ENCODE measurements around the gene FKBP5.
"Not testable (repeated sequence)": the region's sequence is repeated elsewhere in the genome, so short reads cannot be mapped to it uniquely, and the experiment has no call there.

DNA sequence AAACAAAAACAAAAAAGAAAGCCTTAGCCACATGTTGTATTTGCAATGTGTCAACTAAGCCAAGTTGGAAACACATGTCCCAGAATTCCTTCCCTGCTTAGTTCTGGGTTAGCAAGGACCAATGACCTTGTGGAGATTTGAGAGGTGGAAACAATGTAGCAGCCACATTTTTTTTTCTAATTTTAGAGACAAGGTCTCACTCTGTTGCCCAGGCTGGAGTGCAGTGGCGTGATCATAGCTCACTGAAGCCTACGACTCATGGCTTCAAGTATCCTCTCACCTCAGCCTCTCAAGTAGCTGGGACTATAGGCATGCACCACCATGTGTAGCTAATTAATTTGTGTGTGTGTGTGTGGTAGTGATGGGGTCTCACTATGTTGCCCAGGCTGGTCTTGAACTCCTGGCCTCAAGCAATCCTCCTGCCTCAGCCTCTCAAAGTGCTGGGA, 117.8 kb downstream of the FKBP5 start:
- TF ChIP-seq CTCF (IDR thresholded peaks at IDR 0.05); NR3C1 (IDR thresholded peaks at IDR 0.05); EP300 (IDR thresholded peaks at IDR 0.05); MYC (IDR thresholded peaks at IDR 0.05; ENCODE audit: borderline replicate concordance, low read length); SMC3 (IDR thresholded peaks at IDR 0.05); POLR2AphosphoS2 (conservative IDR thresholded peaks at IDR 0.05; ENCODE audit: low read length); RFX5 (IDR thresholded peaks at IDR 0.05); ZNF302 (CRISPR knock-in tag; IDR thresholded peaks at IDR 0.05); CHD4 (IDR thresholded peaks at IDR 0.05; ENCODE audit: borderline replicate concordance): not testable (repeated sequence)
